Stimulated activated CD8-positive, alpha-beta memory T cell treated with anti-CD3 and anti-CD28 coated beads, Interleukin-4, amount 100 ng/mL, for 48 hours (primary cell): Measurements from ENCODE around the gene ERVFRD-1.
"Not testable (repeated sequence)": the region's sequence is repeated elsewhere in the genome, so short reads cannot be mapped to it uniquely, and the experiment has no call there.

Experiments
- DNase-seq: peaks from one replicate; pipeline ENCODE4 v3.0.0-alpha.2; 2020

The ERVFRD-1 gene

GRCh38 chr6:11126876-11127275 lies 15.4 kb upstream of the ERVFRD-1 start:
- no peak for DNase-seq

- DNase-seq: no peak
Observed at GRCh38 chr6:11123978-11124377, 12.5 kb upstream of the ERVFRD-1 start.

GRCh38 chr6:11122380-11122779 lies 10.9 kb upstream of the ERVFRD-1 start:
- DNase-seq: no peak

GRCh38 chr6:11121851-11122250 lies 10.3 kb upstream of the ERVFRD-1 start:
- DNase-seq: no peak

GRCh38 chr6:11120271-11121005 lies 8.9 kb upstream of the ERVFRD-1 start:
- no peak for DNase-seq

GRCh38 chr6:11115808-11116536 lies 4.4 kb upstream of the ERVFRD-1 start:
- peak; percentile 51 for DNase-seq

GRCh38 chr6:11113038-11113437 lies 1.5 kb upstream of the ERVFRD-1 start:
- DNase-seq: no peak

GRCh38 chr6:11111769-11112437 lies 378 bp upstream of the ERVFRD-1 start:
- no peak for DNase-seq

- DNase-seq: no peak
Observed at GRCh38 chr6:11108726-11109125, 2.8 kb downstream of the ERVFRD-1 start.

GRCh38 chr6:11103065-11103464 lies 8.5 kb downstream of the ERVFRD-1 start:
- no peak for DNase-seq

- no peak for DNase-seq
Observed at GRCh38 chr6:11101417-11101816, 10.1 kb downstream of the ERVFRD-1 start.

GRCh38 chr6:11098004-11098403 lies 13.5 kb downstream of the ERVFRD-1 start:
- no peak for DNase-seq

GRCh38 chr6:11097476-11097875 lies 14.0 kb downstream of the ERVFRD-1 start:
- no peak for DNase-seq

GRCh38 chr6:11096109-11096508 lies 15.4 kb downstream of the ERVFRD-1 start:
- DNase-seq: no peak

- no peak for DNase-seq
Observed at GRCh38 chr6:11094941-11095340, 16.6 kb downstream of the ERVFRD-1 start.

- peak; percentile 67 for DNase-seq
Observed at GRCh38 chr6:11094411-11094851, 17.1 kb downstream of the ERVFRD-1 start.

GRCh38 chr6:11093626-11094410 lies 17.7 kb downstream of the ERVFRD-1 start, which contains the start of gene SMIM13:
SMIM13 (plus strand) TSS chr6:11093834; CDS start chr6:11094314, 480 bp downstream.
- DNase-seq: peak; percentile 96

GRCh38 chr6:11093376-11093625 lies 18.2 kb downstream of the ERVFRD-1 start:
- no peak for DNase-seq

- DNase-seq: no peak
Observed at GRCh38 chr6:11092668-11093375, 18.7 kb downstream of the ERVFRD-1 start.

GRCh38 chr6:11091141-11091540 lies 20.4 kb downstream of the ERVFRD-1 start:
- not testable (repeated sequence) for DNase-seq

GRCh38 chr6:11089695-11090094 lies 21.8 kb downstream of the ERVFRD-1 start:
- DNase-seq: no peak

- not testable (repeated sequence) for DNase-seq
Observed at GRCh38 chr6:11087141-11087812, 24.2 kb downstream of the ERVFRD-1 start.
